ENCODE results near the gene GNA12. TPM values are rescaled to one million over a fixed set of nuclear protein-coding genes. Genes with fewer than 3 reads are reported as not detected.

Gene GNA12
- total RNA-seq, 1 experiment from 2014 or later = 15.0 TPM

DNA sequence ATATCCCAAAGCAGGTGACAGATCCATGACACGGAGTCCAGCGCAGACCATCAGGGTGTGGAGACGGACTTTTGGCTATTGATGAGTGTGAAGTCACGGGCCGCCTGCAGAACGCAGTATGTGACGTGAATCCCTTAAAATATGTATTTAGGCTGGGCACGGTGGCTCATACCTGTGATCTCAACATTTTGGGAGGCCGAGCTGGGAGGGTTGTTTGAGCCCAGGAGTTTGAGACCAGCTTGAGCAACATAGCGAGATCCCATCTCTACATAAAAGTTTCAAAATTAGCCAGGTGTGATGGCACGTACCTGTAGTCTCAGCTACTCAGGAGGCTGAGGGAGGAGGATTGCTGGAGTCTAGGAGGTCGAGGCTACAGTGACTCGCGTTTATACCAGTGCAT lies 158.0 kb downstream of the GNA12 start:
- POLR2A ChIA-PET (ENCODE audit: unreplicated experiment) = no interaction called here
- Histone ChIP-seq H3K79me2 (ENCODE audit: low read length) (no peaks in the 10 kb centered on the region), H3K9me3 (ENCODE audit: low read length) (no peaks in the 10 kb centered on the region), H3K9ac (ENCODE audit: low read length) (no peak overlapping the region), H2AFZ (ENCODE audit: low read length) (no peak overlapping the region), H3K36me3 (ENCODE audit: low read depth, low read length) (no peaks in the 10 kb centered on the region), H3F3A (ENCODE audit: low read length, unreplicated experiment) (no peaks in the 10 kb centered on the region), H3K4me3 (ENCODE audit: low read length) (no peak overlapping the region), H3K9me2 (replicated peaks; ENCODE audit: low read length) (no peaks in the 10 kb centered on the region), H4K20me1 (ENCODE audit: low read length) (no peaks in the 10 kb centered on the region), H3K4me1 (ENCODE audit: insufficient read depth, low read length) (no peaks in the 10 kb centered on the region), H3K27ac (ENCODE audit: low read length) (no peak overlapping the region), H3K27me3 (ENCODE audit: low read length) (peaks cover 16% of the 10 kb centered on the region), H3K4me2 (ENCODE audit: low read length) (no peak overlapping the region)
- intact Hi-C loops (cut with micrococcal nuclease) = no loop called here
- DNase-seq (no peak), ATAC-seq (no peak)
- no TSS peak for BruUV-seq (replicated peaks)
- CTCF ChIA-PET = no interaction called here
- TF ChIP-seq, protein P1, sequence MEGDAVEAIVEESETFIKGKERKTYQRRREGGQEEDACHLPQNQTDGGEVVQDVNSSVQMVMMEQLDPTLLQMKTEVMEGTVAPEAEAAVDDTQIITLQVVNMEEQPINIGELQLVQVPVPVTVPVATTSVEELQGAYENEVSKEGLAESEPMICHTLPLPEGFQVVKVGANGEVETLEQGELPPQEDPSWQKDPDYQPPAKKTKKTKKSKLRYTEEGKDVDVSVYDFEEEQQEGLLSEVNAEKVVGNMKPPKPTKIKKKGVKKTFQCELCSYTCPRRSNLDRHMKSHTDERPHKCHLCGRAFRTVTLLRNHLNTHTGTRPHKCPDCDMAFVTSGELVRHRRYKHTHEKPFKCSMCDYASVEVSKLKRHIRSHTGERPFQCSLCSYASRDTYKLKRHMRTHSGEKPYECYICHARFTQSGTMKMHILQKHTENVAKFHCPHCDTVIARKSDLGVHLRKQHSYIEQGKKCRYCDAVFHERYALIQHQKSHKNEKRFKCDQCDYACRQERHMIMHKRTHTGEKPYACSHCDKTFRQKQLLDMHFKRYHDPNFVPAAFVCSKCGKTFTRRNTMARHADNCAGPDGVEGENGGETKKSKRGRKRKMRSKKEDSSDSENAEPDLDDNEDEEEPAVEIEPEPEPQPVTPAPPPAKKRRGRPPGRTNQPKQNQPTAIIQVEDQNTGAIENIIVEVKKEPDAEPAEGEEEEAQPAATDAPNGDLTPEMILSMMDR (conservative IDR thresholded peaks at IDR 0.05; ENCODE audit: low read depth, low read length) = no peak
- TF ChIP-seq EZH2 (IDR thresholded peaks at IDR 0.05; ENCODE audit: low read length, unreplicated experiment) (no peak), EZH2phosphoT487 (IDR thresholded peaks at IDR 0.05; ENCODE audit: borderline replicate concordance, low read length) (no peak)

DNA sequence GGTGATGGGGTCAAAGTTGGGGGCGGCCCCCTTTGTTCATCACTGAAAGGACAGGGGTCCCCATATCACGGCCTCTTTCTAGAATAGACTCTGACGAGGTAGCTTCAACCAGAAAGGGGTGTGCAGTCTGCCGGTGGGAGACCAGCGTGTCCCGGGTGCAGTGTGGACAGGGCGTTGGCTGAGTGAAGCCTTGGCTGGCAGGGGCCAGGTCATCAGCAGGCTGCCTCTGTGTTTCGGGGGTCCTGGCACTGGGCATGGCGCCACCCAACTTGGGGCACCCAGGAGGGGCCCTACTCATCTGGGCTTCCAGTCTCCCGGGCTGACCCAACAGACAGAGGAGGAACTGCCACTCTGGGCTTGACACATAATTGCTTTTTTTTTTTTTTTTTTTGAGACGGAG lies 159.6 kb downstream of the GNA12 start:
- peaks cover 16% of the 10 kb centered on the region for H3K27me3 ChIP-seq (ENCODE audit: low read length)
- no peaks in the 10 kb centered on the region for H3K4me1 ChIP-seq (ENCODE audit: insufficient read depth, low read length)
- no peaks in the 10 kb centered on the region for H3F3A ChIP-seq (ENCODE audit: low read length, unreplicated experiment)
- H4K20me1 ChIP-seq (ENCODE audit: low read length) = no peaks in the 10 kb centered on the region
- POLR2A ChIA-PET (ENCODE audit: unreplicated experiment) = no interaction called here
- no peaks in the 10 kb centered on the region for H3K36me3 ChIP-seq (ENCODE audit: low read depth, low read length)
- DNase-seq (no peak), ATAC-seq (no peak)
- CTCF ChIA-PET = no interaction called here
- no peak overlapping the region for H3K4me2 ChIP-seq (ENCODE audit: low read length)
- BruUV-seq (replicated peaks) = no TSS peak
- H3K9ac ChIP-seq (ENCODE audit: low read length) = no peak overlapping the region
- no peak overlapping the region for H3K27ac ChIP-seq (ENCODE audit: low read length)
- H2AFZ ChIP-seq (ENCODE audit: low read length) = no peak overlapping the region
- TF ChIP-seq, protein P1 (conservative IDR thresholded peaks at IDR 0.05; ENCODE audit: low read depth, low read length) = no peak
- TF ChIP-seq EZH2phosphoT487 (IDR thresholded peaks at IDR 0.05; ENCODE audit: borderline replicate concordance, low read length) (no peak), EZH2 (IDR thresholded peaks at IDR 0.05; ENCODE audit: low read length, unreplicated experiment) (no peak)
- H3K9me3 ChIP-seq (ENCODE audit: low read length) = no peaks in the 10 kb centered on the region
- H3K4me3 ChIP-seq (ENCODE audit: low read length) = no peak overlapping the region
- no peaks in the 10 kb centered on the region for H3K9me2 ChIP-seq (replicated peaks; ENCODE audit: low read length)
- intact Hi-C loops (cut with micrococcal nuclease) = loop anchor here (5.0 kb wide), 2 partner anchors 127 to 207 kb away; partner anchors contain the start of genes BRAT1, GRIFIN and IQCE
- no peaks in the 10 kb centered on the region for H3K79me2 ChIP-seq (ENCODE audit: low read length)

DNA sequence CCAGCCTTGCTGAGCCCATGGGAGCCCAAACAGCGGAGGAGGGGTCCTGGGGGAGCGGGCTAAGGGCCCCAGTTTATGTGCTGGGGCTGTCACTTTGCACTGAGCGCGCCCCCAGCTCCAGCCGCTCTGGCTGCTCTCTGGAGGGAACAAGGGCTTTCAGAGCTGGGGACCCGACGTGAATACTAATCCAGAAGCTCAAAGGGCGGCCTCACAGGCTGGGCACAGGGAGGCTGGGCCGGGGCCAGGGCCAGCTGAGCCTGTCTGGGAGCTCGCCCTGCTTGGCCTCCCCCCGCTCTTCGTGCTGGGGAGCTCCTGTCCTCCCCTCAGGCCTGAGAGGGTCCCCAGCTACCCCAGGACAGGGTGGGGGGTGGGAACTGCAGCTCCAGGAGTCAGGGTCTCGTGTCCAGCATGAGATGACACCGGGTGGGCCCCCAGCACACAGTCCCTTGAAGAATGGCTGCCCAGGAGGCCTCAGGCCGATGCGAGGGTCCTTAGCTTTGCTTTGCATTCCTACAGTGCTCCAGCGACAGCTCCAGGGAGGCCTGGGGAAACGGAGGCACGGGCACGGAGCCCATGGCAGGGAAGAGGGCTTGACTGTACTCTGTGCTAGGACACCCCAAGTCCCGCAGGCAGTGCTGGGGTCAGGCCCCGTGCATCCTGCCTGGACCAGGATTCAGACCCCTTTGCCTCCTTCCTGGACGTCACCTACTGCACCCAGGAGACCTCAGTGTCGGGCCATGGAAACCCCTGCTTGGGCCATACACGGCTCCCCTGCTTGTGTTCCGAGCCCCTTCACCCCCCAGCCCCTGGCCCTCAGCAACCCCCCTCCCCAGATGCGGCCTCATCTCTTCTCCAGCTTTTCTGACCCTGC lies 161.9 kb downstream of the GNA12 start:
- no TSS peak for BruUV-seq (replicated peaks)
- no peak for ATAC-seq
- ChIA-PET CTCF (interaction anchor here (0.6 kb wide), 1 partner anchor 17 kb away, joined by 9 read pairs; no protein-coding TSS in a partner anchor), POLR2A (ENCODE audit: unreplicated experiment) (no interaction called here)
- intact Hi-C loops (cut with micrococcal nuclease) = loop anchor here (1.0 to 5.0 kb wide), 3 partner anchors 125 to 231 kb away; partner anchors contain the start of genes BRAT1, GRIFIN and IQCE
- H3K79me2 ChIP-seq (ENCODE audit: low read length) = no peaks in the 10 kb centered on the region
- H3K36me3 ChIP-seq (ENCODE audit: low read depth, low read length) = no peaks in the 10 kb centered on the region
- no peak overlapping the region for H3K4me3 ChIP-seq (ENCODE audit: low read length)
- TF ChIP-seq EZH2phosphoT487 (IDR thresholded peaks at IDR 0.05; ENCODE audit: borderline replicate concordance, low read length) (no peak), EZH2 (IDR thresholded peaks at IDR 0.05; ENCODE audit: low read length, unreplicated experiment) (no peak)
- TF ChIP-seq, protein P1 (conservative IDR thresholded peaks at IDR 0.05; ENCODE audit: low read depth, low read length) = no peak
- no peaks in the 10 kb centered on the region for H3K27me3 ChIP-seq (ENCODE audit: low read length)
- no peaks in the 10 kb centered on the region for H3F3A ChIP-seq (ENCODE audit: low read length, unreplicated experiment)
- H3K9me3 ChIP-seq (ENCODE audit: low read length) = no peaks in the 10 kb centered on the region
- no peak for DNase-seq
- no peaks in the 10 kb centered on the region for H3K9me2 ChIP-seq (replicated peaks; ENCODE audit: low read length)
- H2AFZ ChIP-seq (ENCODE audit: low read length) = no peak overlapping the region
- H3K4me2 ChIP-seq (ENCODE audit: low read length) = no peak overlapping the region
- H3K9ac ChIP-seq (ENCODE audit: low read length) = no peak overlapping the region
- H3K4me1 ChIP-seq (ENCODE audit: insufficient read depth, low read length) = no peaks in the 10 kb centered on the region
- no peaks in the 10 kb centered on the region for H4K20me1 ChIP-seq (ENCODE audit: low read length)
- H3K27ac ChIP-seq (ENCODE audit: low read length) = no peak overlapping the region

Data from PC-3 (cell line).